Effector memory CD4-positive, alpha-beta T cell (primary cell): Measurements from ENCODE around the gene VSIR.

Source experiments
- DNase-seq, 3 donors: peaks; one replicate each; pipeline ENCODE4 v3.0.0-alpha.2; 2020
- H3K27ac ChIP-seq: 2 replicates; pipeline ENCODE4 v1.7.0; 2013; ENCODE audit warnings: mild to moderate bottlenecking, low read length, moderate library complexity; ENCODE audit not compliant: insufficient read depth, poor library complexity, severe bottlenecking
- H3K27me3 ChIP-seq: replicated peaks from 2 replicates; pipeline ENCODE4 v1.7.0; 2013; ENCODE audit warnings: mild to moderate bottlenecking, low read length; ENCODE audit not compliant: insufficient read depth, control insufficient read depth, poor library complexity, severe bottlenecking
- H3K36me3 ChIP-seq: 2 replicates; pipeline ENCODE4 v1.7.0; 2013; ENCODE audit warnings: mild to moderate bottlenecking, low read length, moderate library complexity; ENCODE audit not compliant: control insufficient read depth, insufficient read depth
- H3K4me1 ChIP-seq: 2 replicates; pipeline ENCODE4 v1.7.0; 2013; ENCODE audit warnings: low read length, mild to moderate bottlenecking; ENCODE audit not compliant: control insufficient read depth, insufficient read depth, poor library complexity, severe bottlenecking
- H3K4me3 ChIP-seq: 2 replicates; pipeline ENCODE4 v1.7.0; 2013; ENCODE audit warnings: low read length, low read depth, mild to moderate bottlenecking; ENCODE audit not compliant: insufficient read depth, poor library complexity, severe bottlenecking
- H3K9me3 ChIP-seq: 2 replicates; pipeline ENCODE4 v1.7.0; 2013; ENCODE audit warnings: mild to moderate bottlenecking, low read length, moderate library complexity; ENCODE audit not compliant: control insufficient read depth

VSIR gene

GRCh38 chr10:71763352-71764127 lies 9.8 kb downstream of the VSIR start:
- no peaks in the 10 kb centered on the region for H3K9me3 ChIP-seq
- no peak overlapping the region for H3K4me3 ChIP-seq
- peaks cover 86% of the 10 kb centered on the region for H3K4me1 ChIP-seq
- no peak for DNase-seq
- H3K27ac ChIP-seq, result peak overlapping the region; percentile 88
- peaks cover 68% of the 10 kb centered on the region for H3K36me3 ChIP-seq
- H3K27me3 ChIP-seq, result no peaks in the 10 kb centered on the region

GRCh38 chr10:71762324-71762723 lies 11.0 kb downstream of the VSIR start:
- Histone ChIP-seq H3K4me1 (peaks cover 86% of the 10 kb centered on the region), H3K27ac (peak overlapping the region; percentile 88), H3K4me3 (no peak overlapping the region), H3K9me3 (no peaks in the 10 kb centered on the region), H3K36me3 (peaks cover 68% of the 10 kb centered on the region), H3K27me3 (no peaks in the 10 kb centered on the region)
- DNase-seq, result no peak

GRCh38 chr10:71761541-71762113 lies 11.7 kb downstream of the VSIR start:
- Histone ChIP-seq H3K27ac (peak overlapping the region; percentile 88), H3K4me3 (no peak overlapping the region), H3K27me3 (no peaks in the 10 kb centered on the region), H3K4me1 (peaks cover 86% of the 10 kb centered on the region), H3K36me3 (peaks cover 64% of the 10 kb centered on the region), H3K9me3 (no peaks in the 10 kb centered on the region)
- no peak for DNase-seq

- DNase-seq, result no peak
- peaks cover 61% of the 10 kb centered on the region for H3K36me3 ChIP-seq
- peak overlapping the region; percentile 88 for H3K27ac ChIP-seq
- H3K4me3 ChIP-seq, result no peak overlapping the region
- H3K4me1 ChIP-seq, result peaks cover 86% of the 10 kb centered on the region
- H3K27me3 ChIP-seq, result no peaks in the 10 kb centered on the region
- H3K9me3 ChIP-seq, result no peaks in the 10 kb centered on the region
Measured at GRCh38 chr10:71761105-71761511, 12.2 kb downstream of the VSIR start.

- H3K4me1 ChIP-seq, result peaks cover 86% of the 10 kb centered on the region
- H3K27me3 ChIP-seq, result no peaks in the 10 kb centered on the region
- peak overlapping the region; percentile 22 for H3K4me3 ChIP-seq
- H3K27ac ChIP-seq, result peak overlapping the region; percentile 62
- peaks cover 52% of the 10 kb centered on the region for H3K36me3 ChIP-seq
- no peak for DNase-seq
- no peaks in the 10 kb centered on the region for H3K9me3 ChIP-seq
Measured at GRCh38 chr10:71757399-71757922, 15.9 kb downstream of the VSIR start.

GRCh38 chr10:71756311-71757191 lies 16.8 kb downstream of the VSIR start:
- Histone ChIP-seq H3K36me3 (peaks cover 49% of the 10 kb centered on the region), H3K9me3 (no peaks in the 10 kb centered on the region), H3K27ac (peak overlapping the region; percentile 62), H3K27me3 (no peaks in the 10 kb centered on the region), H3K4me1 (peaks cover 88% of the 10 kb centered on the region), H3K4me3 (peak overlapping the region; percentile 22)
- DNase-seq, result no peak

- no peaks in the 10 kb centered on the region for H3K27me3 ChIP-seq
- peak overlapping the region; percentile 37 for H3K27ac ChIP-seq
- peaks cover 90% of the 10 kb centered on the region for H3K4me1 ChIP-seq
- H3K36me3 ChIP-seq, result peaks cover 44% of the 10 kb centered on the region
- no peaks in the 10 kb centered on the region for H3K9me3 ChIP-seq
- no peak for DNase-seq
- no peak overlapping the region for H3K4me3 ChIP-seq
Measured at GRCh38 chr10:71755179-71755879, 18.0 kb downstream of the VSIR start.

GRCh38 chr10:71754562-71754961 lies 18.8 kb downstream of the VSIR start:
- peaks cover 97% of the 10 kb centered on the region for H3K4me1 ChIP-seq
- no peaks in the 10 kb centered on the region for H3K27me3 ChIP-seq
- no peak overlapping the region for H3K4me3 ChIP-seq
- DNase-seq, result no peak
- H3K9me3 ChIP-seq, result no peaks in the 10 kb centered on the region
- H3K27ac ChIP-seq, result peak overlapping the region; percentile 37
- H3K36me3 ChIP-seq, result peaks cover 48% of the 10 kb centered on the region

- no peak for DNase-seq
- H3K36me3 ChIP-seq, result peaks cover 47% of the 10 kb centered on the region
Measured at GRCh38 chr10:71753960-71754505, 19.3 kb downstream of the VSIR start.

More at GRCh38 chr10:71753960-71754505, 19.3 kb downstream of the VSIR start:
- Histone ChIP-seq H3K27me3 (no peaks in the 10 kb centered on the region), H3K4me1 (peaks cover 99% of the 10 kb centered on the region), H3K27ac (peak overlapping the region; percentile 37), H3K9me3 (no peaks in the 10 kb centered on the region), H3K4me3 (no peak overlapping the region)
